ENCODE data around the gene OR6S1.

DNA sequence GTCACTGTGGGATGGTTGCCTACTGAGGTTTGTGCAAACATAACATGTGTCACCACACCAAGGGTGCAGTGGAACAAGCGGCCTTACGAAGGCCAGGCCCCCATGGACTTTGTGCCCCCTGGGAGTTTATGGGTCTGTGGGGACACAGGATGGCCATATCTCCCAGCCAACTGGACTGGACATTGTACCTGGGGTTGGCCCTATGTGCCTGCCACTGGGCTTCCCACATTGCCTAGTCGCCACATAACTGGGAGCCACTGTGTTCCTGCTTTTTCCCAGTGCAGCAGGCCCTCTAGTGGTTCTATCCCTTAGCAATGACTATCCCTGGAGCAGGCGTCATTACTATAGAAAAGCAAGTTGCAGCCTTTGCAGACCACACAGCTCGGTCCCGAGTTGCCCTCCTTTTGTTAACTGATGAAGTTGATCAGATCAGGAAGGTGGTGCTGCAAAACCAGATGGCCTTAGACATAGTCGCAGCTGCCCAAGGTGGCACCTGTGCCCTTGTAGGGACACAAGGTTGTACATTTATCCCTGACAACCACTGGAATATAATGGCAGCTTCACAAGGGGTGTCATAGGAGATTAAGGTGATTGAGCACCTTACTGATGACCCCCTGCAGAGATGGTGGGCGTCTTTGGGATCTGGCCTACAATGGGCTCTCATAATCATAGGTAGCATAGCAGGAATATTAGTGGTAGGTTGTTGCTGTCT, 35.1 kb downstream of the OR6S1 start:
- no peak for TF ChIP-seq POLR2A (IDR thresholded peaks at IDR 0.05)
- TF ChIP-seq, protein P1, sequence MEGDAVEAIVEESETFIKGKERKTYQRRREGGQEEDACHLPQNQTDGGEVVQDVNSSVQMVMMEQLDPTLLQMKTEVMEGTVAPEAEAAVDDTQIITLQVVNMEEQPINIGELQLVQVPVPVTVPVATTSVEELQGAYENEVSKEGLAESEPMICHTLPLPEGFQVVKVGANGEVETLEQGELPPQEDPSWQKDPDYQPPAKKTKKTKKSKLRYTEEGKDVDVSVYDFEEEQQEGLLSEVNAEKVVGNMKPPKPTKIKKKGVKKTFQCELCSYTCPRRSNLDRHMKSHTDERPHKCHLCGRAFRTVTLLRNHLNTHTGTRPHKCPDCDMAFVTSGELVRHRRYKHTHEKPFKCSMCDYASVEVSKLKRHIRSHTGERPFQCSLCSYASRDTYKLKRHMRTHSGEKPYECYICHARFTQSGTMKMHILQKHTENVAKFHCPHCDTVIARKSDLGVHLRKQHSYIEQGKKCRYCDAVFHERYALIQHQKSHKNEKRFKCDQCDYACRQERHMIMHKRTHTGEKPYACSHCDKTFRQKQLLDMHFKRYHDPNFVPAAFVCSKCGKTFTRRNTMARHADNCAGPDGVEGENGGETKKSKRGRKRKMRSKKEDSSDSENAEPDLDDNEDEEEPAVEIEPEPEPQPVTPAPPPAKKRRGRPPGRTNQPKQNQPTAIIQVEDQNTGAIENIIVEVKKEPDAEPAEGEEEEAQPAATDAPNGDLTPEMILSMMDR (IDR thresholded peaks at IDR 0.05), result peak in 1 of 3 experiments; percentile 5

Measured in vagina (tissue), 2 donors.